ENCODE measurements around the gene CHCHD6. TPM values are rescaled to one million over a fixed set of nuclear protein-coding genes. Genes with fewer than 3 reads are reported as not detected.

CHCHD6 gene
- total and polyA plus RNA-seq, 4 donors = 2.0 to 5.1 (median 3.9) TPM

- Histone ChIP-seq H3K36me3 (ENCODE audit: control insufficient read depth in 4 of 4, insufficient read depth in 3 of 4, low read depth in 1 of 4, low read length in 3 of 4) (no peaks in the 10 kb centered on the region), H3K4me3 (ENCODE audit: low read depth in 1 of 3, low read length in 3 of 3) (no peak overlapping the region), H3K9ac (ENCODE audit: low read depth in 1 of 2, low read length in 2 of 2) (no peak overlapping the region), H3K27me3 (ENCODE audit: control insufficient read depth in 4 of 4, insufficient read depth in 4 of 4, low read length in 3 of 4) (no peaks in the 10 kb centered on the region), H3K4me1 (ENCODE audit: control insufficient read depth in 4 of 4, insufficient read depth in 4 of 4, low read length in 3 of 4) (peaks cover 3 to 17% (median 11%) of the 10 kb centered on the region in 4 donors), H3K9me3 (ENCODE audit: control insufficient read depth in 4 of 4, low read length in 3 of 4) (no peaks in the 10 kb centered on the region), H3K27ac (ENCODE audit: low read depth in 1 of 2, low read length in 2 of 2) (no peak overlapping the region)
- TF ChIP-seq RXRA (IDR thresholded peaks at IDR 0.05) (peak in 1 of 2 donors; percentile 26), HNF4A (conservative IDR thresholded peaks at IDR 0.05) (no peak)
- 69% methylated on average over 3 of the region's 3 CpGs for WGBS
- no peak for DNase-seq (ENCODE audit: low spot score)
These were observed 27.0 kb downstream of the CHCHD6 start for GRCh38 chr3:126731044-126731443.

GRCh38 chr3:126732281-126733060 is 28.4 kb downstream of the CHCHD6 start:
- Histone ChIP-seq H3K4me3 (ENCODE audit: low read depth in 1 of 3, low read length in 3 of 3) (no peak overlapping the region), H3K36me3 (ENCODE audit: control insufficient read depth in 4 of 4, insufficient read depth in 3 of 4, low read depth in 1 of 4, low read length in 3 of 4) (no peaks in the 10 kb centered on the region), H3K9ac (ENCODE audit: low read depth in 1 of 2, low read length in 2 of 2) (no peak overlapping the region), H3K27me3 (ENCODE audit: control insufficient read depth in 4 of 4, insufficient read depth in 4 of 4, low read length in 3 of 4) (no peaks in the 10 kb centered on the region), H3K27ac (ENCODE audit: low read depth in 1 of 2, low read length in 2 of 2) (no peak overlapping the region), H3K9me3 (ENCODE audit: control insufficient read depth in 4 of 4, low read length in 3 of 4) (no peaks in the 10 kb centered on the region), H3K4me1 (ENCODE audit: control insufficient read depth in 4 of 4, insufficient read depth in 4 of 4, low read length in 3 of 4) (peaks cover 3 to 17% (median 11%) of the 10 kb centered on the region in 4 donors)
- TF ChIP-seq MAX (IDR thresholded peaks at IDR 0.05) (no peak), RXRA (IDR thresholded peaks at IDR 0.05) (no peak), JUND (IDR thresholded peaks at IDR 0.05) (no peak), CTCF (IDR thresholded peaks at IDR 0.05; ENCODE audit: low read depth, low read length, missing input control) (no peak), SP1 (IDR thresholded peaks at IDR 0.05) (no peak), FOXA1 (IDR thresholded peaks at IDR 0.05) (no peak)
- DNase-seq (ENCODE audit: low spot score) = no peak
- WGBS = 92% methylated on average over 6 of the region's 6 CpGs

- 95% methylated on average over 5 of the region's 5 CpGs for WGBS
- Histone ChIP-seq H3K27ac (ENCODE audit: low read depth in 1 of 2, low read length in 2 of 2) (no peak overlapping the region), H3K4me3 (ENCODE audit: low read depth in 1 of 3, low read length in 3 of 3) (no peak overlapping the region), H3K36me3 (ENCODE audit: control insufficient read depth in 4 of 4, insufficient read depth in 3 of 4, low read depth in 1 of 4, low read length in 3 of 4) (no peaks in the 10 kb centered on the region), H3K9me3 (ENCODE audit: control insufficient read depth in 4 of 4, low read length in 3 of 4) (no peaks in the 10 kb centered on the region), H3K27me3 (ENCODE audit: control insufficient read depth in 4 of 4, insufficient read depth in 4 of 4, low read length in 3 of 4) (no peaks in the 10 kb centered on the region), H3K4me1 (ENCODE audit: control insufficient read depth in 4 of 4, insufficient read depth in 4 of 4, low read length in 3 of 4) (peaks cover 3 to 17% (median 11%) of the 10 kb centered on the region in 4 donors), H3K9ac (ENCODE audit: low read depth in 1 of 2, low read length in 2 of 2) (no peak overlapping the region)
- no peak for TF ChIP-seq FOXA2 (IDR thresholded peaks at IDR 0.05)
- no peak for TF ChIP-seq NR2F2 (IDR thresholded peaks at IDR 0.05)
- TF ChIP-seq ZBTB33 (IDR thresholded peaks at IDR 0.05) = no peak
- no peak for DNase-seq (ENCODE audit: low spot score)
These were observed 29.0 kb downstream of the CHCHD6 start for GRCh38 chr3:126733061-126733430.

Measured in liver (tissue), 9 donors.